ENCODE measurements around the gene PTPRM. TPM values are rescaled to one million over a fixed set of nuclear protein-coding genes. Genes with fewer than 3 reads are reported as not detected.

Gene PTPRM
- polyA plus RNA-seq, 3 donors: 0.04 to 2.1 (median 0.66) TPM

DNA sequence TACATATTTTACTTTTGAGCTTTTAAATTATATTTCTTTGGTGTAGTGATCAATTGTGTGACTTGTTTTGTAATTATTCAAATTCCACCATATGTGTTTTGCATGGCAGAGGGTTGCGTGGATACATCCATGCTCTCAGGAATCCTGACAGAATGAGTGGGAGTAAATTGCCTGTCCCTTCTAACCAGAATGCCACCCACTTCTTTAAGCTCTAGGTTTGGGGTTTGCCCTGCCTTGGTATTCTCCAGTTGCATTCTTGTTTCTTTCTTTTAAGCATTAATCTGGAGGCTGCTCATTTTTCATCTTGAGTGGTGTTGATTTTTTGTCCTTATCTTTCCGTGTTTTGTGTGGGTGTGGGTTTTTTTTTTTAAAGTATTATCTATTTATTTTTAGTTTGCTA lies 360.0 kb downstream of the PTPRM start:
- Mint-ChIP-seq H3K36me3 (no peaks in the 10 kb centered on the region), H3K27me3 (ENCODE audit: low read depth in 3 of 3) (peaks cover 0 to 2% (median 1%) of the 10 kb centered on the region in 3 donors), H3K4me1 (no peaks in the 10 kb centered on the region), H3K9me3 (peaks cover 0 to 4% (median 2%) of the 10 kb centered on the region in 7 donors), H3K27ac (no peak overlapping the region), H3K4me3 (no peak overlapping the region)
- intact Hi-C loops (cut with micrococcal nuclease): no loop called here
- no peaks in the 10 kb centered on the region for H3K4me1 ChIP-seq (ENCODE audit: control insufficient read depth in 1 of 2, insufficient read depth in 2 of 2, low read length in 2 of 2)
- no peak overlapping the region for H2AFZ ChIP-seq (ENCODE audit: insufficient read depth, low read depth, low read length, poor library complexity, severe bottlenecking)
- H3K79me2 ChIP-seq (ENCODE audit: insufficient read depth, low read length): no peaks in the 10 kb centered on the region
- H3K9ac ChIP-seq (ENCODE audit: insufficient read depth, low read length, poor library complexity, severe bottlenecking): no peak overlapping the region
- no peak for TF ChIP-seq CTCF (IDR thresholded peaks at IDR 0.05)
- peaks cover 0 to 3% of the 10 kb centered on the region in 2 donors for H3K9me3 ChIP-seq (replicated peaks in 1 of 2; ENCODE audit: control insufficient read depth in 1 of 2, insufficient read depth in 1 of 2, low read length in 2 of 2)
- H4K20me1 ChIP-seq (ENCODE audit: insufficient read depth, low read length): no peaks in the 10 kb centered on the region
- no peaks in the 10 kb centered on the region for H3K36me3 ChIP-seq (replicated peaks in 1 of 2; ENCODE audit: control insufficient read depth in 1 of 2, insufficient read depth in 2 of 2, low read length in 2 of 2)
- no peak overlapping the region for H3K4me3 ChIP-seq (replicated peaks in 1 of 3; ENCODE audit: low read depth in 2 of 3, low read length in 3 of 3)
- DNase-seq: no peak
- H3K27me3 ChIP-seq (ENCODE audit: control insufficient read depth in 2 of 2, insufficient read depth in 2 of 2, low read length in 2 of 2): no peaks in the 10 kb centered on the region
- WGBS (ENCODE audit: insufficient coverage): no CpG with 5 or more reads among the region's 2 CpGs
- no peak overlapping the region for H3K4me2 ChIP-seq (replicated peaks; ENCODE audit: extremely low read depth, low read length, poor library complexity, severe bottlenecking)
- no peak overlapping the region for H3K27ac ChIP-seq (ENCODE audit: low read depth in 1 of 2, low read length in 2 of 2)

- Histone ChIP-seq H3K27ac (ENCODE audit: low read depth in 1 of 2, low read length in 2 of 2) (no peak overlapping the region), H4K20me1 (ENCODE audit: insufficient read depth, low read length) (no peaks in the 10 kb centered on the region), H3K36me3 (replicated peaks in 1 of 2; ENCODE audit: control insufficient read depth in 1 of 2, insufficient read depth in 2 of 2, low read length in 2 of 2) (no peaks in the 10 kb centered on the region), H3K27me3 (ENCODE audit: control insufficient read depth in 2 of 2, insufficient read depth in 2 of 2, low read length in 2 of 2) (no peaks in the 10 kb centered on the region), H3K9ac (ENCODE audit: insufficient read depth, low read length, poor library complexity, severe bottlenecking) (no peak overlapping the region), H3K9me3 (replicated peaks in 1 of 2; ENCODE audit: control insufficient read depth in 1 of 2, insufficient read depth in 1 of 2, low read length in 2 of 2) (peaks cover 0 to 4% of the 10 kb centered on the region in 2 donors), H2AFZ (ENCODE audit: insufficient read depth, low read depth, low read length, poor library complexity, severe bottlenecking) (no peak overlapping the region), H3K4me3 (replicated peaks in 1 of 3; ENCODE audit: low read depth in 2 of 3, low read length in 3 of 3) (no peak overlapping the region), H3K4me1 (ENCODE audit: control insufficient read depth in 1 of 2, insufficient read depth in 2 of 2, low read length in 2 of 2) (no peaks in the 10 kb centered on the region), H3K4me2 (replicated peaks; ENCODE audit: extremely low read depth, low read length, poor library complexity, severe bottlenecking) (no peak overlapping the region), H3K79me2 (ENCODE audit: insufficient read depth, low read length) (no peaks in the 10 kb centered on the region)
- Mint-ChIP-seq H3K4me1 (no peaks in the 10 kb centered on the region), H3K9me3 (peaks cover 0 to 3% (median 2%) of the 10 kb centered on the region in 7 donors), H3K4me3 (no peak overlapping the region), H3K27ac (no peak overlapping the region), H3K27me3 (ENCODE audit: low read depth in 3 of 3) (peaks cover 1 to 2% (median 1%) of the 10 kb centered on the region in 3 donors), H3K36me3 (no peaks in the 10 kb centered on the region)
- intact Hi-C loops (cut with micrococcal nuclease): no loop called here
- no peak for DNase-seq
- no peak for TF ChIP-seq CTCF (IDR thresholded peaks at IDR 0.05)
- WGBS (ENCODE audit: insufficient coverage): no CpG with 5 or more reads among the region's 3 CpGs
Measured at GRCh38 chr18:7931763-7932162, 364.6 kb downstream of the PTPRM start.
